HCT116 (cell line): ENCODE data around the gene SFR1.

ENCODE experiments used
- CTCF ChIP-seq, 3 experiments: fragments of 200-600 bp in 1 of 3; sonication (generic) in 1 of 3; IDR thresholded peaks in 2 of 3; conservative IDR thresholded peaks in 1 of 3; 2 replicates each; pipeline ENCODE4 v1.5.1; 2012 to 2017; ENCODE audit warnings: low read depth in 2 of 3, low read length in 2 of 3, antibody characterized with exemption in 1 of 3, borderline replicate concordance in 1 of 3, control low read depth in 1 of 3, mild to moderate bottlenecking in 1 of 3, mixed read lengths in 1 of 3, mixed run types in 1 of 3, moderate library complexity in 1 of 3; ENCODE audit not compliant: insufficient read depth in 1 of 3
- EZH2 ChIP-seq: fragments of 200-600 bp; sonication (generic); IDR thresholded peaks from 2 replicates; pipeline ENCODE4 v1.6.1; 2017; ENCODE audit warnings: antibody characterized with exemption, mixed run types
- POLR2A ChIP-seq: IDR thresholded peaks from 2 replicates; pipeline ENCODE4 v1.7.0; 2011; ENCODE audit warnings: borderline replicate concordance; ENCODE audit not compliant: insufficient read depth, insufficient read length; ENCODE audit errors: extremely low read depth

GRCh38 chr10:104080762-104081161, 41.2 kb upstream of the SFR1 start:
- TF ChIP-seq CTCF (IDR thresholded peaks at IDR 0.05 in 2 of 3, conservative IDR thresholded peaks at IDR 0.05 in 1 of 3; ENCODE audit: borderline replicate concordance in 1 of 3, insufficient read depth in 1 of 3, low read depth in 2 of 3, low read length in 2 of 3) (peak; percentile 60 to 69 (median 63); a peak in 5 of 6 replicates), EZH2 (no peak), POLR2A (no peak)
